Stimulated activated CD4-positive, alpha-beta T cell treated with anti-CD3 and anti-CD28 coated beads, Interleukin-2, amount 100 ng/mL, for 4 hours (primary cell): ENCODE results near the gene IKZF1.
"Not testable (repeated sequence)": the region's sequence is repeated elsewhere in the genome, so short reads cannot be mapped to it uniquely, and the experiment has no call there.

ENCODE experiments used
- DNase-seq: peaks from one replicate; pipeline ENCODE4 v3.0.0-alpha.2; 2020; ENCODE audit warnings: low read depth

The IKZF1 gene

GRCh38 chr7:50334341-50334994 is 30.0 kb downstream of the IKZF1 start:
- no peak for DNase-seq

DNA sequence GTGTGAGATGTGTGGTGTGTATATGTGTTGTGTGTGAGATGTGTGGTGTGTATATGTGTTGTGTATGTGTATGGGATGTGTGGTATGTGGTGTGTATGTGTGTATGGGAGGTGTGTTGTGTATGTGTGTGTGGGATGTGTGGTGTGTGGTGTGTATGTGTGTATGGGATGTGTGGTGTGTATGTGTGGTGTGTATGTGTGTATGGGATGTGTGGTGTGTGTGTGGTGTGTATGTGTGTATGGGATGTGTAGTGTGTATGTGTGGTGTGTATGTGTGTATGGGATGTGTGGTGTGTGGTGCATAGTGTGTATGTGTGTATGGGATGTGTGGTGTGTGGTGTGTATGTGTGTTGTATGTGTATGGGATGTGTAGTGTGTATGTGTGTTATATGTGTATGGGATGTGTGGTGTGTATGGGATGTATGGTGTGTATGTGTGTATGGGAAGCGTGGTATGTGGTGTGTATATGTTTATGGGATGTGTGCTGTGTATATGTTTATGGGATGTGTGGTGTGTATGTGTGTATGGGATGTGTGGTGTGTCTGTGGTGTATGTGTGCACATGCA is 30.8 kb downstream of the IKZF1 start:
- DNase-seq, result no peak

DNA sequence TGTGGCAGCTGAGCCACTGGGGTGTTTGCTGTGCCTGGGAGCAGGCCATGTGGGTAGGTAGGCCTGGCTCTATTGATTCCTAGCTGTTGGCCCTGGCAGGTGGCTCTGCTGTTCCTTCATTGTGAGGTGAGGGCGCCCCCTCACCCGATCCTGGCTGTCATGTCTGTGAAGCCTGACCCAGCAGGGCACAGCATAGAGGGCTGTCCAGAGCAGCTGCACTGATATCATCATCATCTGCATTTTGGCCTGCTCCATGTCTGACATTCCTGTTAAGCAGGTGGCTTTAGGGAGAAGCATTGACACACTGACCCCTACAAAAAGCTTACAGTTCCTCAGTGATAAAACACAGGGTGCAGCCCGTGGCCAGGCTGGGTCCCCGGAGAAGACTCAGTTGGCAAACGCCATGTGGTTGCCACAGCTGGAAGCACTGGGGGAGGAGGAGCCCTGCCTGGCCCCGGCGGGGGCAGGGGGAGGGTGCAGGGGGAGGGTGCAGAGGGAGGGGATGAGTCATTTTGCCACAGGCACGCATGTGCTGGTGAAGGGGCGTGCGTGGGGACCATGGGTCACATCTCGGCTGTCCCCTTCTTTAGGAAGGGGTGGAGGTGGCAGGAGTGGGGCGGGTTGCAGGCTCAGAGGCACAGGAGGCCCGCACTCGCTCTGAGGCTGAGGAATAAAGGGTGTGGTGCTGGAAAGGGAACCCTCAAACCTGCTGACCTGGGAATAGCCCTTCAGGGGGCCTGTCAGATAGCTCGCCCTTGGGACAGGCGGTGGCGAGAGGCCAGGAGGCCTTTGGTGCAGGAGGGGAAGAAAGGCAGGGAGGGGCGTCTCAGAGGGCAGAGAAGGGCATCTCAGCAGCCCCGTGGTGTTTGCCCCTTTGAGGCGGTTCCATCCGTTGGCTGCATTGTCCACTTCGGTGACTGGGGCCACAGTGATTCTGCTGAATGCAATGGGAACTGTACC is 31.6 kb downstream of the IKZF1 start:
- peak; percentile 89 for DNase-seq

- no peak for DNase-seq
These were observed 32.6 kb downstream of the IKZF1 start for GRCh38 chr7:50336894-50337703.

- DNase-seq, result not testable (repeated sequence)
These were observed 35.0 kb downstream of the IKZF1 start for GRCh38 chr7:50339472-50339871.

DNA sequence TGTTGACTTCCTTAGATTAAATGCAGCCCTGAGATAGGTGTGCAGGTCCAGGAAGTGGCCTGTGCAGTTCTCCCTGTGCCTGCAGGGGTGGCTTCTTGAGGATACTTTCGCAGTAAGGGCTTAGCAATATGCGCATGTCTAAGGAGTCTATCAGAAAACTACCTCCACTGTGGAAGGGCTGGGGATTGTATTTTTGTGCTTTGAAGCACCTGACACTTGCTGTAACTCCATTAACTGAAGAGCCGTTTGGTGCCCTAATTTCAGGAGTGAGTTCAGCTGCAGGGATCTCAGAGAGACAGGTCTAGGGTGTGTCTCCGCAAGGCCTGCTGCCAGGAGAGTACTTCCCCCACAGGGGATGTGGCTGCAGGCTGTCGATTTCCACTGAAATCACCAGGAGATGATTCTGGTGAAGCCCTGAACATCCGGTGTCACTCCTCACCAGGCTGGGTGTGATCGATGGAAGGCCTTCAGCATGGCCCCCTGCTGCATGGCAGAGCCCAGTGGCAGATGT is 35.5 kb downstream of the IKZF1 start:
- no peak for DNase-seq

DNA sequence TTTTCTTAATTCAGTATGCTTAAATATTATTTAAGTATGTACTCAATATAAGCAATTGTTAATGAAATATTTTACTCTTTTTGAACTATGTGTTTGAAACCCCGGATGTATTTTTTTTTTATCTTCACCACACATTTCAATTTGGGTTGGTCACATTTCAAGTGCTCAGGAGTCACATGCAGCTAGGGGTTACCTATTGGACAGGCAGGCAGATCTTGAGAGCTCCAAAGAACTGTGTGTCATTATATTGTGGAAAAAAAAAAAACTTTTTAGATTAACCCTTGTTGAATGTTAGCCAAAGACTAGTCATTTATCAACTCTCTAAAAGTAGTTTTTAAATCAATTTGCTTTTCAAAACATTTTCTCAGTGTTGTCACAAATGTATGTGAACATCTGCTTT is 37.2 kb downstream of the IKZF1 start:
- DNase-seq, result no peak

GRCh38 chr7:50342616-50343114 is 38.1 kb downstream of the IKZF1 start:
- DNase-seq, result no peak

DNA sequence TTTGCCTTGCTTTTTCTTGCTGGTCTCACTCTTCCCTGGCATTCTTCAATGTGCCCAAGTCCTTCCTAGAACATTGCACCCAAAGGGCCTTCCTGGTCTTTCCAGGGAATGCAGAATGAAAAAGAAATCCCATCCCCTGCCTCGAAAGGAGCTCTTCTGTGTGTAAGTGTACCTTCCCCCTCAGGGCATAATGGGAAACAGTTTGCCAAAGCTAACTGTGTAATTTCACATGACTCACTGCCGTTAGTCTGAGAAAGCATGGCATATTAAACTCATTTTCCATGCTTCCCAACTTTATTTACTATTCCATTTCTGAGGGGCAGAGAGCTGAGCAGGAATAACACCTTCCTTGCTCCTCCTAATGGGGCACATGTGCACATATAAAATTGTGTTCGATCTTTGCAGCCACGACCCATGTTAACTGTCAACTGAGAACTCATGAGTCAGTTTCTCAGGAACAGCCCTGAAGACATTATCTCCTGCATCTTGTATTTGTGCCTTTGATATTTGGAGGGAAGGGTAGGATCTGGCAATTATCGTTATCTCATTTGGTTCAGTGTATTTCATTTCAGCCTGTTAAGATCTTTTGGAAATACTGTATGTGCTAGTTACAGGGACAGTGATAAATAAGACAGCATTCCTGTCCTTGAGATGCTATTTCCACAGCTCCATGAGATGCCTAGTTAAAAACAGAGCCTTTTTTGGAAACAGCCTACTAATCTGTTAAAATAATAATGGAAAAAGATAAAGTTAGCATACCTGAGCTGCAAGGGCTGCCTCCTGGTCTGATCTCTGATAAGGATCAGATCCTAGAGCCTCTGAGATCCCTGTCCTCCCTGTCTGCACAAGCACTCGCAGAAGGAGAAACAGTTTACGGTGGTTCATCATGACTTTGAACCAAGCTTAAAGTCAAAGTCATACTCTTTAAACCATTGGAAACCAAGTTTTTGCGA is 42.3 kb downstream of the IKZF1 start:
- DNase-seq, result no peak

- DNase-seq, result no peak
These were observed 43.2 kb downstream of the IKZF1 start for GRCh38 chr7:50347693-50348092.

- DNase-seq, result no peak
These were observed 44.1 kb downstream of the IKZF1 start for GRCh38 chr7:50348469-50349162.

DNA sequence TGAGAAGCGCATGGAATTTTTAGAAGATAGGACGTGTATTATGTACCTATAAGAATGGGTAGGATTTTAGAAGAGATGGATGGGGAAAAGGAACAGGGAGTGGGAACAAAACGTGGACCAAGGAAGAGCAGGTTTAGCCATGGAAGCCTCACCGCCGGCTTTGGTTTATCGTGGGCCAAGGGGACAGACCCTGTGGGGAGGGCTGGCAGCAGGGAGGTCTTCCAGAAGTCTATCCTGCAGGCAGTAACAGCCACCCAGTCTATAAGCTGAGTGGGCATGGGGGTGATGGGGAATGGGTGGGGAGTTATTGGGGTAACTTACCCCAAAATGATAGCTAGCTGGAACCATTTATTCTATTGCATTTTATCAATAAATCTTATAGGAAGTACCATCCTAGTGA is 44.9 kb downstream of the IKZF1 start:
- no peak for DNase-seq

DNA sequence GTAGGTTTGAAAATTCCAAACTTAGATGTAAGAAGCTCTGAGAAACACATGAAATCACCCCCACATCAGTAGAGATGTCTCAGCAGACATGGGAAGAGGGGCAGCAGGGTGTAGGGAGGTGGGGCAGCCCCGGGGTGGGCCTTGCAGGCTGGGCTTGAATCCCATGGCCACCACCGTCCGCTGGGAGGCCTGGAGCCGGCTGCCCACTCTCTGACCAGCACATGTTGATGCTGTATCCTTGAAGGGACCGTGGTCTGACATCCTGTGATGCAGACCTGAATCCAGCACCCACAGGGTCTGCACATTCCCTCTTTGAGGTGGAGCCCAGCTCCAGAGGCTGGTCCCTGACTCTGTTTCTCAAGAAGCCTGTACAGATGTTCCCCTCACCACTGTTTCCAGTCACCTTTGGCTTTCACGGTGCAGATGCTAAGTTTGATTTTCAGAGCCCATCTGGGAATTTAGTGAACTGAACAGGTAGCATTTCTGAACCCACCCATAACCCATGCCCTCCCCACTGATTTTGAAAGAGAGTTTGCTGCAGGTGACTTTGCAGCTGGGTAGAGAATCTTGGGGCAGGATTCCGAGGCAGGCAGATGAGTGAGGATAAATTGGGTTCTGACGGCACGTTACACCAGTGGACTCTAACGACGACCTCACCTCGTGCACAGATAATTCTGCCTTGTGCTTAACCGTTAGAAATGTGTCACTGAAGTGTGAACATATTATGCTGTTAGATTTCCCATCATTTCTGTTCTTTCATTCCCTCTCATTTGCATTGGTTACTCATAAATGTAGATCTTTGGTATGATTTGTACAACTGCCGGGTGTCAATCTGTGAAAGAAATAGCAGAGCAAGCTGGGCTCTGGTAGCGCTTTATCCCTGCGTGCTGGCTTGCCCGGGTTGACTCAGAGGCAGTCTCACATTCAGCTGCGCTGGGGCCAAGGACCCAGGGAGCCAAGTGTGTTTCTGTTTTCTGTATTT is 45.7 kb downstream of the IKZF1 start:
- peak; percentile 70 for DNase-seq

DNA sequence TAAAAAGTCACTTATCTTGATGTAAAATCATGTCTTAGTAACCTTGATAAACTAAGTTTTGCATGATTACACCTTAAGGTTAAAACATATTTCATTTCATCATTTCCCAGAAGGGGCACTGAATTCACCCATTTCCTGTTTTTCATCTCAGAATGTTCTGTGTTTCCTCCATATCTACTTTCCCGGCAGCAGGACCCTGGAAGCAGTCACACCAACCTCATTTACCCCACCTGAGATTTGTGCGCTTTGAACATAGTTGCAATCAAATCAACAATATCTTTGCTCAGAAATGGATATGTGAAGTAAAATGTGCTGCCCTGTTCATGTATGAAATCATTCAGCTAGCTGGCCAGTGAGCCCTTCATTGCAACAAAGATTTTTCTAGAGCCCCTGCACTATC is 46.8 kb downstream of the IKZF1 start:
- no peak for DNase-seq

GRCh38 chr7:50352282-50352681 is 47.8 kb downstream of the IKZF1 start:
- DNase-seq, result no peak

DNA sequence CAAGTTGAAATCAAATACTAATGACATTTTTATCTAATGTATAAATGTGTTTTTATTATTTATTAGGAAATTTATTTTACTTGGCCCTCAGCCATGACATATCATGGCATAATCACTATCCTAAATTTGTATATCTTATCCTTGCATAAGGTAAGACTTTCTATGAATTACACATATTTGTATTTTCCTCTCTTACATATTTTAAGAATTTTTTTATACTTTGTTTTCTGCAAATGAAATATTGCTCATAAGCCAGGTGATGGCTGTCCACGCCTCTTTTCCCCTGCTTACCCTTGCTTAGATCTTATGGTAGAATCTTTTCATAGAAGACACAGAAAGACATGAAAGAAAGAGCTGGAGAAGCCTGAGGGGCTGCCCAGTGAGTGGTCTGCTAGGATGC is 48.2 kb downstream of the IKZF1 start:
- DNase-seq, result no peak

DNA sequence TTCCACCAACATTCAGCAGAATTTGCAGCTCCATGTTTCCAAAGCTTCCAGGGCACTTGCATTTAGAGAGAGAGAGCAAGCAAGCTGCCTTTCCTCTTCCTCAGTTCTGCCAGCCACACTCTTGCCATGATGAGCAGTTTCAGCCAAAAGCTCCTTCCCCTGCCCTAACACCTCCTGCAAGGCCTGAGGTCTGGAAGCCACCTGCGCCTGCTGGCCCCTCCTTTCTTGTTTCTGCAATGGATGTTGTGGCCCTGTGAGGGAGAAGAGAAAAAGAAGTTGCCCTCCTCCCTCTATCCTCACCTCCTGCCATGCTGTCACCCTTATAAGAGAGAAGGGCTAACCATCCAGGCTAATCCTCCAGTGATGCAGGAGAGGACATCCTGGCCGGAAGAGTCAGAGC is 48.7 kb downstream of the IKZF1 start:
- no peak for DNase-seq

DNA sequence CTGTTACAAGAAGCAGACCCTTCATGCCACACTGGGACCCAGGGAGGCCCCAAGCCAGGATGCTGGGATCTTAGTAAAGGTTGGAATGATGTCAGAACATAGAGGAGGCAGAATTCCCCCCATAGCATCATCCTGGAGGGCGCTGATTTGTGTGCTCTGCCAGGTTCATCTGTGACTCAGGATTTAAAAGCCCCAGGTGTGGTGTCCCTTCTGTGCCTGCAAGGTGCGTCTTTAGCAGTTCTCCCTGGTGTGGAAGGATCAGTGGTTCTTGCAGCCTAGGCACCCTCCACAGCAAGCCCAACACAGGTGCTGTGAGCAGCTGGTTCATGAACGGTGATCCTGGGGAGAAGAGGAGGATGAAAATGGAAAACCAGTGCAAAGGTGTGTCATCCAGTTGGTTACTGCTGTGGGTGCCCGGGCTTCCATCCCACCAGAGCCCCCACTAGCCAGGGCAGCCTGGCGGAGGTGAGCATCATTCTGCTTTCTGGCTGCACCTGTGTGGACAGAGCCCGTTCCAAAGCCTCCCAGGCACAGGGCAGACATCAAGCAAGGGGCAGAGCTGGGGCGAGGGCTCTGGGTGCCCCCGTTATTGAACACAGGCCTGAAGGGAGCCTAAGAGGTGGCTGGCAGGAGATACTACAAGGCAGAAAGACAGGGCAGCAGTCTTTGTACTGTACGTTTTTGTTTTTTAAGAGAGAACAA is 49.5 kb downstream of the IKZF1 start:
- DNase-seq, result no peak
